ENCODE data around the gene ZNF618. TPM values are rescaled to one million over a fixed set of nuclear protein-coding genes. Genes with fewer than 3 reads are reported as not detected.

The ZNF618 gene
- polyA plus RNA-seq, 1 of the 3 experiments (the other 2 are of a cell fraction): 6.2 TPM

DNA sequence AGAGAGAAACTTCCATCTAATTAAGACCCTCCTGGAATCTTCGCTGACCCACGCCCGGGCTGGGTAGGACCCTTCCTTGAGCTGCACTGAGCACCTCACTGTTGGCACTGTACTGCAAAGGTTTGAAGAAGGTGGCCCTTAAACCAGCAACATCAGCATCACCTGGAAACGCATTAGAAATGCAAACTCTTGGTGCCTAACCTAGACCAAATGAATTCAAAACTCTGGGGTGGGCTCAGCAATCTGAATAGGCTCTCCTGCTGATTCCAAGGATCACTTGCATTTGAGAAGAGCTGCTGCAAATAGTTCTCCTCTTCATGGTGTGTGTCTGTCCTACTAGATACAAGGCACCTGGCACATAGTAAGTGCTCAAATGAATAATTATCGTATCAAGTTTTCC, 2.7 kb upstream of the ZNF618 start:
- TF ChIP-seq RCOR1 (IDR thresholded peaks at IDR 0.05; ENCODE audit: low read length): no peak
- TF ChIP-seq JUND (IDR thresholded peaks at IDR 0.05): no peak
- no peak for TF ChIP-seq MXI1 (IDR thresholded peaks at IDR 0.05; ENCODE audit: low read depth, low read length)
- no peak for TF ChIP-seq SIN3A (IDR thresholded peaks at IDR 0.05; ENCODE audit: borderline replicate concordance, low read depth, low read length)
- TF ChIP-seq FOSL2 (IDR thresholded peaks at IDR 0.05; ENCODE audit: borderline replicate concordance, low read depth): no peak
- no peak for TF ChIP-seq EZH2phosphoT487 (IDR thresholded peaks at IDR 0.05; ENCODE audit: borderline replicate concordance, low read depth)
- peaks cover 0 to 2% of the 10 kb centered on the region in 2 experiments for H3K36me3 ChIP-seq (replicated peaks in 1 of 2; ENCODE audit: control insufficient read depth in 1 of 2, insufficient read depth in 2 of 2, low read length in 1 of 2)
- H3K9ac ChIP-seq: no peak overlapping the region
- H3K4me2 ChIP-seq: no peak overlapping the region
- DNase-seq: no peak
- peaks cover 5 to 6% of the 10 kb centered on the region in 2 experiments; a peak in 3 of 4 replicates for H3K4me1 ChIP-seq (ENCODE audit: control insufficient read depth in 1 of 2, insufficient read depth in 2 of 2, low read depth in 1 of 2, low read length in 1 of 2)
- H3K27ac ChIP-seq (ENCODE audit: low read depth in 2 of 2, low read length in 1 of 2): no peak overlapping the region
- peaks cover 20% of the 10 kb centered on the region for H3K79me2 ChIP-seq (ENCODE audit: insufficient read depth)
- POLR2A ChIA-PET: no interaction called here
- H3K4me3 ChIP-seq (ENCODE audit: low read depth in 2 of 2, low read length in 1 of 2): no peak overlapping the region
- H4K20me1 ChIP-seq (ENCODE audit: insufficient read depth): no peaks in the 10 kb centered on the region
- CTCF ChIA-PET: interaction anchor here (1.8 kb wide), 1 partner anchor 136 kb away, joined by 5 read pairs; no protein-coding TSS in a partner anchor
- H3F3A ChIP-seq (replicated peaks; ENCODE audit: insufficient read depth): peaks cover 4% of the 10 kb centered on the region
- H2AFZ ChIP-seq (ENCODE audit: low read depth): no peak overlapping the region
- WGBS (ENCODE audit: low lambda C conversion rate): 94% methylated on average over 5 of the region's 5 CpGs
- H3K9me2 ChIP-seq: no peaks in the 10 kb centered on the region
- H3K9me3 ChIP-seq: no peaks in the 10 kb centered on the region
- H3K27me3 ChIP-seq (ENCODE audit: insufficient read depth): peaks cover 7% of the 10 kb centered on the region; the same call in 1 of the 2 replicates

DNA sequence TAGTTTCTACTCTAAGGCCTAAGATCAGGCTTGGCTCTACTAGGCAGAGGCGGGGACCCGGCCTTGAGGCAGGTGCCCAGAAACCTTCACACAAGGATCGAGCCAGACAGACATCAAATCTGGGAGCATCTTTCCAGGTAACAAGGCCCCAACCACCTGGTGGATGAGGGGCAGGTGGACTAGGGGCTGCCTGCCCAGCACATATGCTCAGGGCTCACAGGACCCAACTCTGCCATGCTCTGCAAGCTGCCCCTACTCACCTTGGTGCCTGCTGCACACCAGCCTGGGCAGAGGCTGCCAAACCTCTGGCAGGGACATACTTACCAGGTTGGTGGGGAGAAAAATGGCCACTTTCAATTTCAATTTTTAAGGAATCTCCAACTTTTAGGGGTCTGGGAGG, 2.2 kb upstream of the ZNF618 start:
- Histone ChIP-seq H3K4me2 (no peak overlapping the region), H3K9ac (no peak overlapping the region), H3K9me2 (no peaks in the 10 kb centered on the region), H4K20me1 (ENCODE audit: insufficient read depth) (no peaks in the 10 kb centered on the region), H3K27me3 (ENCODE audit: insufficient read depth) (peaks cover 7% of the 10 kb centered on the region; the same call in 1 of the 2 replicates), H3K4me1 (ENCODE audit: control insufficient read depth in 1 of 2, insufficient read depth in 2 of 2, low read depth in 1 of 2, low read length in 1 of 2) (peaks cover 3 to 10% of the 10 kb centered on the region in 2 experiments; a peak in 3 of 4 replicates), H3F3A (replicated peaks; ENCODE audit: insufficient read depth) (peaks cover 4% of the 10 kb centered on the region), H3K79me2 (ENCODE audit: insufficient read depth) (peaks cover 25% of the 10 kb centered on the region), H3K36me3 (replicated peaks in 1 of 2; ENCODE audit: control insufficient read depth in 1 of 2, insufficient read depth in 2 of 2, low read length in 1 of 2) (peaks cover 0 to 4% of the 10 kb centered on the region in 2 experiments), H2AFZ (ENCODE audit: low read depth) (no peak overlapping the region), H3K9me3 (no peaks in the 10 kb centered on the region), H3K27ac (ENCODE audit: low read depth in 2 of 2, low read length in 1 of 2) (no peak overlapping the region), H3K4me3 (ENCODE audit: low read depth in 2 of 2, low read length in 1 of 2) (no peak overlapping the region)
- WGBS (ENCODE audit: low lambda C conversion rate): no CpG with 5 or more reads among the region's 3 CpGs
- no peak for DNase-seq
- TF ChIP-seq RFX5 (IDR thresholded peaks at IDR 0.05; ENCODE audit: low read length) (no peak), ELF1 (IDR thresholded peaks at IDR 0.05) (no peak), FOSL2 (IDR thresholded peaks at IDR 0.05; ENCODE audit: borderline replicate concordance, low read depth) (no peak), EP300 (IDR thresholded peaks at IDR 0.05; ENCODE audit: borderline replicate concordance in 1 of 2, low read depth in 1 of 2, low read length in 1 of 2) (no peak), POLR2AphosphoS5 (IDR thresholded peaks at IDR 0.05; ENCODE audit: low read depth, low read length) (no peak), MXI1 (IDR thresholded peaks at IDR 0.05; ENCODE audit: low read depth, low read length) (no peak), RAD21 (IDR thresholded peaks at IDR 0.05; ENCODE audit: low read length) (no peak), CHD2 (IDR thresholded peaks at IDR 0.05; ENCODE audit: low read length, partially characterized antibody) (no peak), RCOR1 (IDR thresholded peaks at IDR 0.05; ENCODE audit: low read length) (no peak), GABPA (IDR thresholded peaks at IDR 0.05; ENCODE audit: low read depth) (no peak), NRF1 (IDR thresholded peaks at IDR 0.05; ENCODE audit: low read depth, low read length) (no peak), TAF1 (IDR thresholded peaks at IDR 0.05; ENCODE audit: borderline replicate concordance, low read depth, low read length) (no peak), TCF12 (IDR thresholded peaks at IDR 0.05) (no peak)
- TF ChIP-seq, protein P1, sequence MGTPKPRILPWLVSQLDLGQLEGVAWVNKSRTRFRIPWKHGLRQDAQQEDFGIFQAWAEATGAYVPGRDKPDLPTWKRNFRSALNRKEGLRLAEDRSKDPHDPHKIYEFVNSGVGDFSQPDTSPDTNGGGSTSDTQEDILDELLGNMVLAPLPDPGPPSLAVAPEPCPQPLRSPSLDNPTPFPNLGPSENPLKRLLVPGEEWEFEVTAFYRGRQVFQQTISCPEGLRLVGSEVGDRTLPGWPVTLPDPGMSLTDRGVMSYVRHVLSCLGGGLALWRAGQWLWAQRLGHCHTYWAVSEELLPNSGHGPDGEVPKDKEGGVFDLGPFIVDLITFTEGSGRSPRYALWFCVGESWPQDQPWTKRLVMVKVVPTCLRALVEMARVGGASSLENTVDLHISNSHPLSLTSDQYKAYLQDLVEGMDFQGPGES (IDR thresholded peaks at IDR 0.05; ENCODE audit: low read depth, low read length): no peak
- TF ChIP-seq, protein P2, sequence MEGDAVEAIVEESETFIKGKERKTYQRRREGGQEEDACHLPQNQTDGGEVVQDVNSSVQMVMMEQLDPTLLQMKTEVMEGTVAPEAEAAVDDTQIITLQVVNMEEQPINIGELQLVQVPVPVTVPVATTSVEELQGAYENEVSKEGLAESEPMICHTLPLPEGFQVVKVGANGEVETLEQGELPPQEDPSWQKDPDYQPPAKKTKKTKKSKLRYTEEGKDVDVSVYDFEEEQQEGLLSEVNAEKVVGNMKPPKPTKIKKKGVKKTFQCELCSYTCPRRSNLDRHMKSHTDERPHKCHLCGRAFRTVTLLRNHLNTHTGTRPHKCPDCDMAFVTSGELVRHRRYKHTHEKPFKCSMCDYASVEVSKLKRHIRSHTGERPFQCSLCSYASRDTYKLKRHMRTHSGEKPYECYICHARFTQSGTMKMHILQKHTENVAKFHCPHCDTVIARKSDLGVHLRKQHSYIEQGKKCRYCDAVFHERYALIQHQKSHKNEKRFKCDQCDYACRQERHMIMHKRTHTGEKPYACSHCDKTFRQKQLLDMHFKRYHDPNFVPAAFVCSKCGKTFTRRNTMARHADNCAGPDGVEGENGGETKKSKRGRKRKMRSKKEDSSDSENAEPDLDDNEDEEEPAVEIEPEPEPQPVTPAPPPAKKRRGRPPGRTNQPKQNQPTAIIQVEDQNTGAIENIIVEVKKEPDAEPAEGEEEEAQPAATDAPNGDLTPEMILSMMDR (IDR thresholded peaks at IDR 0.05): no peak
- TF ChIP-seq, protein P3, sequence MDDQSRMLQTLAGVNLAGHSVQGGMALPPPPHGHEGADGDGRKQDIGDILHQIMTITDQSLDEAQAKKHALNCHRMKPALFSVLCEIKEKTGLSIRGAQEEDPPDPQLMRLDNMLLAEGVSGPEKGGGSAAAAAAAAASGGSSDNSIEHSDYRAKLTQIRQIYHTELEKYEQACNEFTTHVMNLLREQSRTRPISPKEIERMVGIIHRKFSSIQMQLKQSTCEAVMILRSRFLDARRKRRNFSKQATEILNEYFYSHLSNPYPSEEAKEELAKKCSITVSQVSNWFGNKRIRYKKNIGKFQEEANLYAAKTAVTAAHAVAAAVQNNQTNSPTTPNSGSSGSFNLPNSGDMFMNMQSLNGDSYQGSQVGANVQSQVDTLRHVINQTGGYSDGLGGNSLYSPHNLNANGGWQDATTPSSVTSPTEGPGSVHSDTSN (IDR thresholded peaks at IDR 0.05): no peak
- TF ChIP-seq, protein P4, sequence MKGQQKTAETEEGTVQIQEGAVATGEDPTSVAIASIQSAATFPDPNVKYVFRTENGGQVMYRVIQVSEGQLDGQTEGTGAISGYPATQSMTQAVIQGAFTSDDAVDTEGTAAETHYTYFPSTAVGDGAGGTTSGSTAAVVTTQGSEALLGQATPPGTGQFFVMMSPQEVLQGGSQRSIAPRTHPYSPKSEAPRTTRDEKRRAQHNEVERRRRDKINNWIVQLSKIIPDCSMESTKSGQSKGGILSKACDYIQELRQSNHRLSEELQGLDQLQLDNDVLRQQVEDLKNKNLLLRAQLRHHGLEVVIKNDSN (IDR thresholded peaks at IDR 0.05; ENCODE audit: borderline replicate concordance, low read depth): no peak
- TF ChIP-seq, protein P5, sequence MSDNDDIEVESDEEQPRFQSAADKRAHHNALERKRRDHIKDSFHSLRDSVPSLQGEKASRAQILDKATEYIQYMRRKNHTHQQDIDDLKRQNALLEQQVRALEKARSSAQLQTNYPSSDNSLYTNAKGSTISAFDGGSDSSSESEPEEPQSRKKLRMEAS (IDR thresholded peaks at IDR 0.05; ENCODE audit: low read depth): no peak
- POLR2A ChIA-PET: no interaction called here
- CTCF ChIA-PET: interaction anchor here (1.8 kb wide), 1 partner anchor 137 kb away, joined by 5 read pairs; no protein-coding TSS in a partner anchor
